Smooth muscle cell (in vitro differentiated cells): ENCODE results near the gene TMED4. TPM values are rescaled to one million over a fixed set of nuclear protein-coding genes. Genes with fewer than 3 reads are reported as not detected.

ENCODE experiments used
- DNase-seq: peaks from one replicate; lab custom pipeline; 2025; ENCODE audit not compliant: unreplicated experiment; lab: John Stamatoyannopoulos, UW
- H2AFZ ChIP-seq: fragments of 200-600 bp; sonication (generic); 2 replicates; pipeline ENCODE4 v1.6.0; 2016; ENCODE audit warnings: antibody characterized with exemption, low read depth, mild to moderate bottlenecking
- H3F3A ChIP-seq: fragments of 200-600 bp; sonication (generic); 2 replicates; pipeline ENCODE4 v1.6.0; 2017; ENCODE audit warnings: antibody characterized with exemption, low read depth
- H3K27ac ChIP-seq: fragments of 200-600 bp; sonication (generic); 2 replicates; pipeline ENCODE4 v1.5.1; 2016; ENCODE audit warnings: low read depth, mild to moderate bottlenecking
- H3K27me3 ChIP-seq: fragments of 200-600 bp; sonication (generic); 2 replicates; pipeline ENCODE4 v1.6.1; 2016; ENCODE audit warnings: low read depth, mild to moderate bottlenecking
- H3K36me3 ChIP-seq: fragments of 200-600 bp; sonication (generic); 2 replicates; pipeline ENCODE4 v1.5.1; 2016; ENCODE audit warnings: low read depth
- H3K4me1 ChIP-seq: fragments of 200-600 bp; sonication (generic); 2 replicates; pipeline ENCODE4 v1.5.1; 2016; ENCODE audit warnings: low read depth
- H3K4me2 ChIP-seq: fragments of 200-600 bp; sonication (generic); 2 replicates; pipeline ENCODE4 v1.6.0; 2016; ENCODE audit warnings: mild to moderate bottlenecking
- H3K4me3 ChIP-seq: fragments of 200-600 bp; sonication (generic); 2 replicates; pipeline ENCODE4 v1.5.1; 2016; ENCODE audit warnings: mild to moderate bottlenecking
- H3K79me2 ChIP-seq: fragments of 200-600 bp; sonication (generic); 2 replicates; pipeline ENCODE4 v1.6.0; 2016; ENCODE audit warnings: low read depth, mild to moderate bottlenecking
- H3K9ac ChIP-seq: fragments of 200-600 bp; sonication (generic); 2 replicates; pipeline ENCODE4 v1.6.0; 2016; ENCODE audit warnings: low read depth
- H3K9me3 ChIP-seq: fragments of 200-600 bp; sonication (generic); replicated peaks from 2 replicates; pipeline ENCODE4 v1.5.1; 2016; ENCODE audit warnings: low read depth
- H4K20me1 ChIP-seq: fragments of 200-600 bp; sonication (generic); 2 replicates; pipeline ENCODE4 v1.6.0; 2016; ENCODE audit warnings: low read depth
- WGBS: methylation state at CpG from one replicate; pipeline ENCODE4 v1.1.7; 2016; ENCODE audit warnings: low lambda C conversion rate; 5-methylcytosine and 5-hydroxymethylcytosine counted together
- polyA plus RNA-seq: library from polyadenylated mRNA; unstranded; fragments of >200 nt; fragmentation: Nextera tagmentation; extraction: Ambion mirVana; gene quantifications from 2 replicates; pipeline ENCODE4 v1.2.1, GENCODE V29; 2016
- total RNA-seq: library from RNA; depleted of rRNA; stranded (reverse); fragments of >200 nt; gene quantifications from 2 replicates; pipeline ENCODE4 v1.2.3, GENCODE V29; 2014
- TF ChIP-seq, protein P1 (sequence below): fragments of 200-600 bp; sonication (generic); IDR thresholded peaks from 2 replicates; pipeline ENCODE4 v1.5.1; 2017; ENCODE audit warnings: borderline replicate concordance, mild to moderate bottlenecking, antibody characterized with exemption; ENCODE audit not compliant: insufficient read depth, poor library complexity, severe bottlenecking

The TMED4 gene
- total and polyA plus RNA-seq, 2 experiments from 2014 or later: 38.4 to 50.8 TPM

DNA sequence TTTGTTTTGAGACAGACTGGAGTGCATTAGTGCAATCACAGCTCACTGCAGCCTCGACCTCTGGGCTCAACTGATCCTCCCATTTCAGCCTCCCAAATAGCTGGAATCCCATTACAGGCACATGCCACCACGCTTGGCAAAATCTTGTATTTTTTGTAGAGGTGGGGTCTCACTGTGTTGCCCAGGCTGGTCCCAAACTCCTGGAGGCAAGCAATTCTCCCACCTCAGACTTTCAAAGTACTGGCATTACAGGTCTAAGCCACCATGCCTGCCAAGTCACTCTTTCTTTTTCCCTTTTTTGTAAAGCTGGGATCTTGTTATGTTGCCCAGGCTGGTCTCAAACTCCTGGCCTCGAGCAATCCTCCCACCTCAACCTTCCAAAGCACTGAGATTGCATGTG is 32.6 kb downstream of the TMED4 start:
- no peaks in the 10 kb centered on the region for H3K9me3 ChIP-seq
- H2AFZ ChIP-seq: no peak overlapping the region
- 79% methylated on average over 3 of the region's 3 CpGs for WGBS
- no peak for DNase-seq
- no peak overlapping the region for H3K4me2 ChIP-seq
- H3K27me3 ChIP-seq: no peaks in the 10 kb centered on the region
- no peaks in the 10 kb centered on the region for H3K79me2 ChIP-seq
- H3K4me1 ChIP-seq: no peaks in the 10 kb centered on the region
- no peak overlapping the region for H3K27ac ChIP-seq
- H4K20me1 ChIP-seq: no peaks in the 10 kb centered on the region
- no peak overlapping the region for H3K9ac ChIP-seq
- no peak overlapping the region for H3K4me3 ChIP-seq
- TF ChIP-seq, protein P1, sequence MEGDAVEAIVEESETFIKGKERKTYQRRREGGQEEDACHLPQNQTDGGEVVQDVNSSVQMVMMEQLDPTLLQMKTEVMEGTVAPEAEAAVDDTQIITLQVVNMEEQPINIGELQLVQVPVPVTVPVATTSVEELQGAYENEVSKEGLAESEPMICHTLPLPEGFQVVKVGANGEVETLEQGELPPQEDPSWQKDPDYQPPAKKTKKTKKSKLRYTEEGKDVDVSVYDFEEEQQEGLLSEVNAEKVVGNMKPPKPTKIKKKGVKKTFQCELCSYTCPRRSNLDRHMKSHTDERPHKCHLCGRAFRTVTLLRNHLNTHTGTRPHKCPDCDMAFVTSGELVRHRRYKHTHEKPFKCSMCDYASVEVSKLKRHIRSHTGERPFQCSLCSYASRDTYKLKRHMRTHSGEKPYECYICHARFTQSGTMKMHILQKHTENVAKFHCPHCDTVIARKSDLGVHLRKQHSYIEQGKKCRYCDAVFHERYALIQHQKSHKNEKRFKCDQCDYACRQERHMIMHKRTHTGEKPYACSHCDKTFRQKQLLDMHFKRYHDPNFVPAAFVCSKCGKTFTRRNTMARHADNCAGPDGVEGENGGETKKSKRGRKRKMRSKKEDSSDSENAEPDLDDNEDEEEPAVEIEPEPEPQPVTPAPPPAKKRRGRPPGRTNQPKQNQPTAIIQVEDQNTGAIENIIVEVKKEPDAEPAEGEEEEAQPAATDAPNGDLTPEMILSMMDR: no peak
- H3K36me3 ChIP-seq: no peaks in the 10 kb centered on the region
- H3F3A ChIP-seq: no peaks in the 10 kb centered on the region

DNA sequence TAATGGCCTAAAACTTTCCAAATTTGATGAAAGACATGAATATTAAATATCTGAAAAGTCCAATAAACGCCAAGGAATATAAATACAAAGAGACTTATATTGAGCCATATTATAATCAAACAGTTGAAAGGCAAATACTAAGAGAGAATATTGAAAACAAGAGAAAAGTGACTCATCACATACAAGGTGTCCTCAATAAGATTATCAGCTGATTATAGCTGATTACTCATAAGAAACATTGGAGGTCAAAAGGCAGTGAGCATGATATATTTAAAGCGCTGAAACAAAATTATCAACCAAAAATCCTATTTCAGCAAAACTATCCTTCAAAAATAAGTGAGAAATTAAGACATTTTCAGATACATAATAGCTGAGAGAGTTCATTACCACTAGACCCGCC is 33.1 kb downstream of the TMED4 start:
- H3F3A ChIP-seq: no peaks in the 10 kb centered on the region
- no peak overlapping the region for H2AFZ ChIP-seq
- H3K36me3 ChIP-seq: no peaks in the 10 kb centered on the region
- 90% methylated on average over 3 of the region's 3 CpGs for WGBS
- no peak overlapping the region for H3K4me3 ChIP-seq
- H3K27ac ChIP-seq: no peak overlapping the region
- no peak overlapping the region for H3K9ac ChIP-seq
- TF ChIP-seq, protein P1: no peak
- no peaks in the 10 kb centered on the region for H3K79me2 ChIP-seq
- H3K9me3 ChIP-seq: no peaks in the 10 kb centered on the region
- DNase-seq: no peak
- no peaks in the 10 kb centered on the region for H3K27me3 ChIP-seq
- H3K4me1 ChIP-seq: no peaks in the 10 kb centered on the region
- H3K4me2 ChIP-seq: no peak overlapping the region
- no peaks in the 10 kb centered on the region for H4K20me1 ChIP-seq

DNA sequence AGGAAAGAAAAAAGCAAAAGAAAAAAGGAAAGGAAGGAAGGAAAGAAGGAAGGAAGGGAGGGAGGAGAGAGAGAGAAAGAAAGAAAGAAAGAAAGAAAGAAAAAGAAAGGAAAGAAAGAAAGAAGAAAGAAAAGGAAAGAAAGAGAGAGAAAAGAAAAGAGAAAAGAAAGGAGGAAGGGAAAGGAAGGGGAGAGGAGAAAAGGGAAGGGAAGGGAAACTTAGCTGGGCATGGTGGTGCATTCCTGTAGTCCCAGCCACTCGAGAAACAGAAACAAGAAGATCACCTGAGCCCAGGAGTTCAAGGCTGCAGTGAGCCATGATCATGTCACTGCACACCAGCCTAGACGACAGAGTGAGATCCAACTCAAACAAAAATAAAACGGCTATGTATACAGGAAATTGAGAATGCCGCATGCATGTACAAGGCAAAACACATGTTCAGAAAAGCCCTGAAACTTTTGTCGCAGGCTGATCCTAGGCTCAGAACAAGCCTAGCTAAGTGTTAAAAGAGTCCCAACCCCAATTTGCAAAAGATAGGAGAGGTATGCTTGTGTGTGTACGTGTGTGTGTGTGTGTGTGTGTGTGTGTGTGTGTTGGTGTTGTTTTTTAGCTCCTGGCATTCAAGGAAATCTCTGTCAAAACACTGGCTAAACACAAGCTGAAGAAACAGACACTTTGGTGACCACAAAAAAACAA is 34.3 kb downstream of the TMED4 start:
- no peak overlapping the region for H3K4me3 ChIP-seq
- TF ChIP-seq, protein P1: no peak
- no peaks in the 10 kb centered on the region for H3K4me1 ChIP-seq
- H3K36me3 ChIP-seq: no peaks in the 10 kb centered on the region
- no peaks in the 10 kb centered on the region for H3K9me3 ChIP-seq
- no peak overlapping the region for H3K9ac ChIP-seq
- H3K27me3 ChIP-seq: no peaks in the 10 kb centered on the region
- no peaks in the 10 kb centered on the region for H4K20me1 ChIP-seq
- no peaks in the 10 kb centered on the region for H3K79me2 ChIP-seq
- no peak overlapping the region for H3K4me2 ChIP-seq
- no peak overlapping the region for H2AFZ ChIP-seq
- no peaks in the 10 kb centered on the region for H3F3A ChIP-seq
- no peak for DNase-seq
- 72% methylated on average over 6 of the region's 6 CpGs for WGBS
- no peak overlapping the region for H3K27ac ChIP-seq
